GM19324 (cell line): ENCODE data around the gene RAPGEF4.

Experiments used
- ATAC-seq: cut with Tn5 transposase; IDR thresholded peaks from one replicate; pipeline ENCODE4 v1.9.1; 2021; ENCODE audit warnings: mild to moderate bottlenecking, moderate library complexity; ENCODE audit not compliant: unreplicated experiment, low FRiP score

RAPGEF4 gene

DNA sequence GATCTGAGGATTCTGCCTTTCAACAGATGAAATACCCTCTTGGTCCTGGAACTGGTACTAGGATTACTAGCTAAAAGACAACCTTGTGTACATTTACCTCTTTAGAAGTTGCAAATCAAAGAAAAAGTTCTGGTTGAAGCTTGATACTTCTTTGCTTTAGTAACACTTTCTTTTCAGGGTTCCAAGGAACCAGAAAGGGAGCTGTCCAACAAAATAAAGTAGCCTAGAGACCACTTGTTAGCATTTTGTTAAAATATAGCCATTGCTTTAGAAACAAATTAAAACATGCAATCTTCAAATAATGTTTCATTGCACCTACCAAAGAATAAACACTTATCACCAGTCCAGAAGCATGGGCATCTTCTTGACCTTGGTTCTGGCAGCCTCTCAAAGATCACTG, 222.1 kb downstream of the RAPGEF4 start:
- no peak for ATAC-seq

DNA sequence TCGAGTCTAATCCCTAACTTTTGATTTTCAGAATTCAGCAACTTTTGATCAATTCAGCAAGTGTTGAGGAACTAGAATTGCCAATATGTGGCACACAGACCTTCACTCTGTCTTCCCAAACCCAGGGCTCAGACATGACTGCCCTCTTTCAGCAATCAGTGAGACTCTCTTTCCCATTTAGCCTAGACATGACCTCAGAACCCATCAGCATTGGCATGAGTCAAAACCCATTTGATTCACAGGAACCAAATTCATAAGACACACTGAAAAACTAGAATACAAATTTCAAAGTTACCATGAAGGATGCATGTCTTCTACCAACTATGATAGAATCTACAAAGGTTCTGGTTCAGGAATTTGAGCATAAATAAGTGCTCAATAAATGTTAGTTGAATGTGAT, 226.4 kb downstream of the RAPGEF4 start:
- no peak for ATAC-seq

DNA sequence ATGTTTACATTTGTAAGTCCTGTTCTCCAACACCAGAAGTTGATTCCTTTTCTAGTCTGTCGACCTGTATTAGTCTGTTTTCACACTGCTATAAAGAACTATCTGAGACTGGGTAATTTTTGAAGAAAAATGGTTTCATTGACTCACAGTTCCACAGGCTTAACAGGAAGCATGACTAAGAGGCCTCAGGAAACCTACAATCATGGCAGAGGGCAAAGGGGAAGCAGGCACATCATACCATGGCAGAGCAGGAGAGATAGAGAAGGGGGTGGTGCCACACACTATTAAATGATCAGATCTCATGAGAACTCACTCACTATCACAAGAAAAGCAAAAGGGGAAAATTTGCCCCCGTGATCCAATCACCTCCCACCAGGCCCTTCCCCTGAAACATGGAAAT, 227.2 kb downstream of the RAPGEF4 start:
- no peak for ATAC-seq

GRCh38 chr2:172964511-172965139, 229.0 kb downstream of the RAPGEF4 start:
- no peak for ATAC-seq

- no peak for ATAC-seq
Measured at GRCh38 chr2:172965433-172966212, 230.0 kb downstream of the RAPGEF4 start.

GRCh38 chr2:172967036-172967982, 231.7 kb downstream of the RAPGEF4 start:
- ATAC-seq: no peak

- ATAC-seq: no peak
Measured at GRCh38 chr2:172968061-172968469, 232.4 kb downstream of the RAPGEF4 start.

DNA sequence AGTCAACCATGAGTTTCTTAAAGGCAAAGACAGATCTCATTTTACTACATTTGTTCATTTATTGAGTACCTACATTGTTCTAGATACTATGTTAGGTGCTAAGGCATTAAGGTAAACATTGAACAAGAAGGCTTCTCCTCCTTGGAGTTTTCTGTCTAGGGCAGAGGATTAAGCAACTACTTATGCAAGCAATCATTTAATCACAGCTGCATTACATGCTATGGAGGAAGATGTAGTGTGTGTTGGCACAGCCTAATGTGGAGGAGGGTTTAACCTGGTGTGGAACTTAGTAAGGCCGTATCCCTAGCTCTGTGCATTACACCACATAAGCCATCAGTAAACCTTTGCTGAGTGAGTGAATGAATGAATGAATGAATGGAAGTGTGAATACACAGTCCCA, 233.5 kb downstream of the RAPGEF4 start:
- no peak for ATAC-seq

DNA sequence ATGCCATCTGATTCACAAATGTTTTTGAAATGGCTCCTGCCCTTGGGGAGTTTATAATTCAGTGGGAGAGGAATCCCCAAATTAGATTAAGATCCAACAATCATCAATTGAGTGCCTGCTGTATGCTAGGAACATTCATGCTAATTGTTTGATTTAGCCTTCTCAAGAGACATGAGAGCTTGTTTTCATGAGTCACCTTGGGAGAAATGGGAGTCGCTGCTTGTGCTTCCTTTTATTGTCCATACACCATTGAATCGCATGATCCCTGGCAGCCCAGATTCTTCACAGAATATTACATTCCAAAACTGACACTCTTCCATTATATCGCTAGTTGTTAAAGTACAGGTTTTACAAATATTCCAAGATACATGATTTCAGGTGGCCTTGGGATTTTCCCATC, 234.0 kb downstream of the RAPGEF4 start:
- ATAC-seq: no peak

- ATAC-seq: no peak
Measured at GRCh38 chr2:172970660-172971059, 235.0 kb downstream of the RAPGEF4 start.

GRCh38 chr2:172972005-172972619, 236.5 kb downstream of the RAPGEF4 start:
- no peak for ATAC-seq

GRCh38 chr2:172974762-172975161, 239.1 kb downstream of the RAPGEF4 start:
- no peak for ATAC-seq

- ATAC-seq: no peak
Measured at GRCh38 chr2:172976116-172976515, 240.5 kb downstream of the RAPGEF4 start.

DNA sequence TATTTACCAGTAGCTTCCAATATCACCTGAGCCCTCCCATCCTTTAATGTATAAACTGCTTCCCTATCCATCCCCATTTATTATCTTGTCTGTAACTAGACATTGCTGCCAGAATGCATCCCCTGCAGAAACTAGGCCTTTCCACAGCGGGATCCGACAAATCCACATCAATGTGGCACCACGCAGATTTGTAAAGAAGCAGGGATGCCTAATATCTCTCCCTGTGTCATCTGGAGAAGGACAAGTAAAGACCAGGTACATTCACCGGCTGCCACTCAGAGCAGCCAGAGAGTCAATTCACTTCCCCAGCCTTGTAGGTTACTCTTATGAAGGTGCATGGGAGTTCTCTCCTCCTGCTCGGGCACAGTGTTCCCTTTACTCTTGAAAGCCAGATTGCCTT, 241.2 kb downstream of the RAPGEF4 start:
- no peak for ATAC-seq

DNA sequence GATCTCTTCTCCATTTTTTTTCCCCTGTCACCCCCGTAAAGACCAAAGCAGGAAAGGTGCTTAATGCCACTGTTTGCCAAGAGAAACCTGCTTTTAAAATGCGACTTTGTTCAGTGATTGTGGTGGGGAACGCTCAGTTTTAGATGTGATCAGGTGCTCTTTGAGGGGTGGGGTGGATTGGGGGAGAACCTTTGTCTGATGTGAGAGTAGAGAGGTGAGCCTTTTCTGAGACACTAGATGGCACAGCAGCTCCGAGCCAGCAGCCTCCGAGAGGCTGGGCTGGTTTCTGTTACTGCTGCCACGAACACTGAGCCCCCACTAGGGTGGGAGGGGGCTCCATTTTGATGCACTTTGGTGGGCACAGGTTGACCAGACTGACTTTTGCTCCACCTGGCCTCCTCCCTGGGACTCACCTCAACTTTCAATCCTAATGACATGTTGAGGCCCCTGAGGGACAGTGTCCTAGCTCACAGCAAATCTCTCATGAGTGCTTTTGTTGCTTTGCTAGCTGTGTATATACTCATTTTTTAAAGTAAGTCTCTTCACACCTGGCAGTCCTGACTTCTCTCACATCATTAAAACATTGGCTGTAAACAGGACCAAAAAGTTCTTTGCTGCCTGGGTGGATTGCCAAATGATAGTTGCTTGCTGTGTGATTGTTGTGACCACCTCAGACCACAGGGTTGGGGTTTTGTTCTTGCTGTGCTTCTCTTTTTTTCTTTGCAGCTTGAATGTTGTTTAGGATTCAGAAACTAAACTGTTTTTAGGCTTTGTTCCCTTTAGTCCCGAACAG, 241.8 kb downstream of the RAPGEF4 start:
- no peak for ATAC-seq

DNA sequence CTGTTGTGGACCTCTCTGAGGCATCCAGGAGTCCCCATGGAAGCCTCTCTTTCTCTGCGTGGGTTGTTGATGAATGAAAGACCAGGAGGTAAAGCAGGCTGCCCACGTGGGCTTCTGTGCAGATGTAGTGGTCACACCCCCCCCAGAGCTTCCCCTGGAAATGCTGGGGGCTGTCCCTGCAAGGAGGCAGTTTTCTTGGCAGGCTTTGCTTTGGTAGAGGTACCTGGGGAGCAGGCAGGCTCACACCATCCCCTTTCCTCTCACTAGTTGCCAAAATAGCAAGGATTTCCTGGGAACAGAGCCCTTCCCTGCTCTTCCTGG, 242.4 kb downstream of the RAPGEF4 start:
- ATAC-seq: no peak

DNA sequence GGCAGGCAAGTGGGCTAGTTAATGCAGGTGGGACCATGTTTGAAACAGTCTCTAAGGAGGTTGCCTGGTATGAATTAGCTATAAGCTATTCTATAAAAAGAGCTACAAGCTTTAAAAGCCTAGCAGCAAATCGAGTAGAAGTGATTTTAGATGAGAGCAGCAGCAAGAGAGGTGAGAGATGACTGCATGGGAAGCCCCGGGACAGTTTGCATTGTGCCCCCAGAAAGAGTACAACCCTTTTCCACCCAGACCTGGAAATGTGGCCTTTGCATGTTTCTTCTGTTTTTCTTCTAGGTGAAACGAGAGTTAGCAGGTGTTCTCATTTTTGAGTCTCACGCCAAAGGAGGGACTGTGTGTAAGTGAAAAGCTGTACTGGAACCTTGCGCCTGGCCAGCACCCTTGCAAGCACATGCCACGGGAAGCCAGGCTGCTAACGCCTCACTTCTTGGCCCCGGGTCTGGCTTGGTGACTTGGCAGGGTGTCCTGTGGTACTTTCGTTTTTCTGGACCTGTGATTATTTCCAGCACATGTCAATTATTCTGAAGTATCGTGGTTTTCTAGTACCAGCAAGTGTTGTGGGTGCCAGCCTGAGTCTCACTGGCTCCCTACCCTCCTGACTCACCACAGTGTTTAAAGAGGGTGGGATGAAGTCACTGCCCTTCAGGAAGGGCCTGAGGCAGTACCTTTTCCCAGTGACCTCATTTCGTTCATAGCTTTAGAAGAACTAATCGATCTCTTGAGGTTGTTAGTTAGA, 249.7 kb downstream of the RAPGEF4 start:
- no peak for ATAC-seq

DNA sequence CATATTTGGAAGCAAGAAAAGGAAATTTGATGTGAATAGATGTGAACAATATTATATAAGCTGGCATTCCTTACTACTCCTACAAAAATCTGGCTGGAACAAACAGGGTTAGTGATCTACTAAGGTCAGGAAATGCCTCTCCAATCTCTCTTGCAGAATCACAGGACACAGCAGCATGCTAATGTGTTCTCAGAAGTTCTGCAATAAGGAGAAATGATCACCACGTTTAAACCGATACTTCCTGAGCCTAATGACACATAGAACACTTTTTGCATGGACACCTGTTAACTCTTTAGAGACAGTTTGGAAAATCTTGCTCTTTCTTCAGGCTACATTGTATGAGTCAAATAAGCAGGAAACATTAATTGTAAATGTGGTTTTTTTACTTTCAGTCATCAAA, 250.4 kb downstream of the RAPGEF4 start:
- no peak for ATAC-seq

- ATAC-seq: no peak
Measured at GRCh38 chr2:172988728-172989127, 253.1 kb downstream of the RAPGEF4 start.
